ENCODE measurements around the gene PARP1.

The PARP1 gene

DNA sequence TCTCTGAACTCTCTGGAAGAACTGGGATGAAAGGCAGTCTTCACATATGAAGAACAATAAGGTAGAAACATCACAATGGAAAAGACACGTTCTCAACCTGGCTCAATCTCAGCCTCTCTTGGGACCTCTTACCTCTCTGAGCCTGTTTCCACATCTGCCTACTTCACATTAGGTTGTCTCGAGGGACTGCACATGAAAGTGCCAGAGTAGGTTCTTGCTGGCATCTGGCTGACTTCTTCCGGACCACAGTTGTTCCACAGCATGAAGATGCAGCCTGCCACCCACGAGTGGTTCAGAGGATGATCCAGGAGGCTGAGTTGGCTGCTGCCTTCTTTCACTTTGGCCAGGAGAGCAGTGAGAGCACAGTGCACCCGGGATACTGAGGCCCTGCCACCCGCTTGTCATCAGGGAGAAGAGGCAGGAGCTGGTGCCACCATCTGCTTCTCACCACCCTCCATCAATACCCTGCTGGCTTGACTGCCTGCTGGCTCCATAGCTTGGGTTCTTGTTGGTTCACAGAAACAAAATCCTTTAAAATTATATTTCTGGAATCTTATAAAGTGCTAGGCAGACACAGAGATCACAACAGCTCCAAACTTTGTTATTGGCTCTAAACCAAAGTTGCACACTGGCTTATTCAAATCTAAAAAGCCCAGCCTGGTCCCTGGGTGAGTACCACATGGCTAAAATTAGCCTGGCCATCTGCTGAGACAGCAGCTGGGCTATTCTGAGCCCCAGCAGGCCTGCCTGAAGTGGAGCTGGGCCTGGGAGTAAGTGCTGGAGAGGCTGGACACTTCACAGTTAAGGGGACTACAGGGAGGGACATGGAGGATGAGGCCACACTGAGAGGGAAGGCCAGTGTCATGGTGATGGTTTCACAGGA, 52.0 kb downstream of the PARP1 start:
- no peak overlapping the region for H3K27ac ChIP-seq (ENCODE audit: insufficient read depth, low read length, poor library complexity, severe bottlenecking)
- no peaks in the 10 kb centered on the region for H3K27me3 ChIP-seq (replicated peaks; ENCODE audit: control insufficient read depth, insufficient read depth, low read length, poor library complexity, severe bottlenecking)
- peaks cover 25% of the 10 kb centered on the region for H3K36me3 ChIP-seq (ENCODE audit: control insufficient read depth, insufficient read depth, low read length)
- H3K9me3 ChIP-seq (ENCODE audit: control insufficient read depth, low read length): no peaks in the 10 kb centered on the region
- H3K4me3 ChIP-seq (ENCODE audit: insufficient read depth, low read depth, low read length, poor library complexity, severe bottlenecking): no peak overlapping the region
- no peak for DNase-seq
- no peaks in the 10 kb centered on the region for H3K4me1 ChIP-seq (ENCODE audit: control insufficient read depth, insufficient read depth, low read length, poor library complexity, severe bottlenecking)

DNA sequence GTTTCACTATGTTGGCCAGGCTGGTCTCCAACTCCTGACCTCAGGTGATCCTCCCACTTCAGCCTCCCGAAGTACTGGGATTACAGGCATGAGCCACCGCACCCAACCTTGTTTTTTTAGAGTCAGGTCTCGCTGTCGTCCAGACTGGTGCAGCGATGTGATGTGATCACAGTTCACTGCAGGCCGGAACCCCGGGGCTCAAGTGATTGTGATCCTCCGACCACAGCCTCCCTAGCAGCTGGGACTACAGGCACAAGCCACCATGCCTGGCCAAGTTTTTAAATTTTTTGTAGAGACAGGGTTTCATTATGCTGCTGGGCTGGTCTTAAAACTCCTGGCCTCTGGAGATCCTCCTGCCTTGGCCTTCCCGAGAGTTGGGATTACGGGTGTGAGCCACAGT, 52.9 kb downstream of the PARP1 start:
- Histone ChIP-seq H3K9me3 (ENCODE audit: control insufficient read depth, low read length) (no peaks in the 10 kb centered on the region), H3K27ac (ENCODE audit: insufficient read depth, low read length, poor library complexity, severe bottlenecking) (no peak overlapping the region), H3K4me1 (ENCODE audit: control insufficient read depth, insufficient read depth, low read length, poor library complexity, severe bottlenecking) (no peaks in the 10 kb centered on the region), H3K36me3 (ENCODE audit: control insufficient read depth, insufficient read depth, low read length) (peaks cover 17% of the 10 kb centered on the region), H3K4me3 (ENCODE audit: insufficient read depth, low read depth, low read length, poor library complexity, severe bottlenecking) (no peak overlapping the region), H3K27me3 (replicated peaks; ENCODE audit: control insufficient read depth, insufficient read depth, low read length, poor library complexity, severe bottlenecking) (no peaks in the 10 kb centered on the region)
- no peak for DNase-seq

DNA sequence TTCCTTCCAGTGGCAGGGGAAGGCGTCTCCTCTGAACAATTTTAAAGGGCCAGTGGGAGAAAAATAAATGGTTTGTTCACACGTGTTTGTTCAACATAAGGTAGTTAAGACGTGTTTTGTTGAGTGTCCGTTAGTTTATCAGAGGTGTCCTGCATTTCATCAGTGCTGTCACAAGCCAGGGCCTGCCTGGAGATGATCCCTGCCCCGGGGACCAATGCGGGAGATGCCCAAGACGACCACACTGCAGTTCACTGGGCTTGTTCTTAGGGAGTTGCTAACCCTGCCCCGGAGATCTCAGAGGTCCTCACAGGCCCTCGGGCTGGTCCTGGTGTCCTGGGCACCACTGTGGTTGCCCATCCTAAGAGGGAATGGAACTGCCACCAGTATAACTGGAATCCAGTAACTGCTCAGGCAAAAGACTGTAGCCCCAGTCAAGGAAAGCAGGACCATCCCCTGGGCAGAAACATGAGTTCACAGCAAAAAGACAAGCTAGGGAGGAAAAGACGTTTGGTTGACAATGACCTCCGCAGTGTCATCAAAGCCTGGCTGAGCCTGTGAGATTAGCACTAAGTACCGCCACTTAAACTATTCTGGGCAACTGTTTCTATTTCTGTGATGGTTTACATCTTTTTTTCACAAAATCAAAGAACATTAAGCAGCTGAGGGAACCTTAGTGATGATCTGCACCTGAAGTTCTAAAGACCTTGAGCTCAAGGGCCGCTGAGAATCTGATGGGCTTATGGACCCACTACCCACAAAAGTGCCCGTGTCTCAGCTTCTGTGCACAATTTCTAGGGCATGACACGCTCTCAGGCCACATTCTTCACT, 54.0 kb downstream of the PARP1 start:
- H3K4me3 ChIP-seq (ENCODE audit: insufficient read depth, low read depth, low read length, poor library complexity, severe bottlenecking): no peak overlapping the region
- H3K27ac ChIP-seq (ENCODE audit: insufficient read depth, low read length, poor library complexity, severe bottlenecking): no peak overlapping the region
- peaks cover 11% of the 10 kb centered on the region for H3K36me3 ChIP-seq (ENCODE audit: control insufficient read depth, insufficient read depth, low read length)
- H3K4me1 ChIP-seq (ENCODE audit: control insufficient read depth, insufficient read depth, low read length, poor library complexity, severe bottlenecking): no peaks in the 10 kb centered on the region
- no peaks in the 10 kb centered on the region for H3K27me3 ChIP-seq (replicated peaks; ENCODE audit: control insufficient read depth, insufficient read depth, low read length, poor library complexity, severe bottlenecking)
- no peak for DNase-seq
- no peaks in the 10 kb centered on the region for H3K9me3 ChIP-seq (ENCODE audit: control insufficient read depth, low read length)

DNA sequence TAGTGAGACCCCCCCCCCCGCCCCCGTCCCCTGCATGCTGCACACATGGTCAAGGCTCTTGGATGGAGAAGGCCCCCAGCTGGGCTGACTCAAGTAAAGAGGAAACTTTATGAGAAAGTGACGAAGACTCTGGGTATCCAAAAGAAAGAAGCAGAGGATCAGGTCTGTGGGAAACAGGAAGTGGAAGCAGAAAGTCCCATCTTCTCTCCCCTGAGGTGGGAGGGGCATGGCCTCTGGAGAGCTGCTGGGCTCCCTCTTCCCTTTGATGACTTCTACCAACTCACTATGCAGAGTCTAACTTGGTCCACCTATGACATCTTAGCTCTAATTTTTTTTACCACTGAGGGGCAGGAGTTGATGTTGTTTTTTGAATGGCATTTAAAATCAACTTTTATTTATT, 56.2 kb downstream of the PARP1 start:
- H3K27me3 ChIP-seq (replicated peaks; ENCODE audit: control insufficient read depth, insufficient read depth, low read length, poor library complexity, severe bottlenecking): no peaks in the 10 kb centered on the region
- H3K4me1 ChIP-seq (ENCODE audit: control insufficient read depth, insufficient read depth, low read length, poor library complexity, severe bottlenecking): no peaks in the 10 kb centered on the region

DNA sequence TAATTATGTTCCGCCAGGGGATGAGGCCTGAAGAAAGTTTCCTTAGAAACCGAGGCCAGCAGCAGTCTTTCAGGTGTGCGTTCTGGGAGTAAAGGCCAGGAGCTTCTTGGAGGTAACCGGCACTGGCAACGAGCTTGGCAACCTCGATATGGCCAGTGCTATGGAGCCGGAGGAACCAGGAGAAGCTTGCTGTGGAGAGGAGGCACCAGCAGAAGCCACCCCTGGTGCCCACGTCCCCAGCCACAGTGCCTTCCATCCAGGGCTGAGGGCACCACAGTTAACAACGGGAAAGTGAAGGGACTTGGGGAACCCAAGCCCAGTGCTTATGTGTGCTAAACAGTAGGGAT, 57.4 kb downstream of the PARP1 start:
- no peak for DNase-seq
- H3K36me3 ChIP-seq (ENCODE audit: control insufficient read depth, insufficient read depth, low read length): no peaks in the 10 kb centered on the region
- no peak overlapping the region for H3K4me3 ChIP-seq (ENCODE audit: insufficient read depth, low read depth, low read length, poor library complexity, severe bottlenecking)
- H3K9me3 ChIP-seq (ENCODE audit: control insufficient read depth, low read length): no peaks in the 10 kb centered on the region
- no peak overlapping the region for H3K27ac ChIP-seq (ENCODE audit: insufficient read depth, low read length, poor library complexity, severe bottlenecking)
- no peaks in the 10 kb centered on the region for H3K4me1 ChIP-seq (ENCODE audit: control insufficient read depth, insufficient read depth, low read length, poor library complexity, severe bottlenecking)
- H3K27me3 ChIP-seq (replicated peaks; ENCODE audit: control insufficient read depth, insufficient read depth, low read length, poor library complexity, severe bottlenecking): no peaks in the 10 kb centered on the region

More for the DNA sequence above, 56.2 kb downstream of the PARP1 start:
- DNase-seq: no peak
- Histone ChIP-seq H3K36me3 (ENCODE audit: control insufficient read depth, insufficient read depth, low read length) (no peaks in the 10 kb centered on the region), H3K9me3 (ENCODE audit: control insufficient read depth, low read length) (no peaks in the 10 kb centered on the region), H3K27ac (ENCODE audit: insufficient read depth, low read length, poor library complexity, severe bottlenecking) (no peak overlapping the region), H3K4me3 (ENCODE audit: insufficient read depth, low read depth, low read length, poor library complexity, severe bottlenecking) (no peak overlapping the region)

DNA sequence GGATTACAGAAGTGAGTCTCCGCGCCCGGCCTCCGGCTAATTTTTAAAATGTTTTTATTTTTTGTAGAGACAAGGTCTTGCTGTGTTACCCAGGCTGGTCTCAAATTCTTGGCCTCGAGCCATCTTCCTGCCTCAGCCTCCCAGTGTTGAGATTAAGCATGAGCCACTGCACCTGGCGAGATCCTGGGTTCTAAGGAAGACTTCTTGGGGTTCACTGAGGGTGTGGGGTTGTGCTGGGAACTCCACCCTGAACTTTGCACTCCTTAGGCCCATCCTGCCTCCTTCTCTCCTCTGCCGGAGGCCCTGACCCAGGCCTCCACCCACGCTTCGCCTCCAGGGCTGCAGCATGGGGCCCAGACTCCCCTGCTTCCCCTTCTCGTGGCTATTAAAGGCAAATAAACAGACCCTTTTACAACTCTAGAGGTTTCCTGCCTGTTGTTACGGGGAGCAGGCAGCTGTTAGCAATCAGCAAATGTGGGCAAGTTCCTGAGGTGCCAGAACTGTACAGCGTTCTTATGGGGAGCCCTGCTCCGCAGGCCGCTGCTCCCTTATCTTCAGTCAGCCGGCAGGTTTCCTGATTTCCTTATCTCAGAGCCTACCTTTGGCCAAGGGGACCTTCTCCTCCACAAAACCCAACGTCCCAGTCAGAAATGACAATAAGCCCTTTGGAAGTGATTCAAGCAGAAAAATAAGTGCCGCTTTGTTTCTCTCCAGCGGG, 57.9 kb downstream of the PARP1 start:
- Histone ChIP-seq H3K27ac (ENCODE audit: insufficient read depth, low read length, poor library complexity, severe bottlenecking) (no peak overlapping the region), H3K36me3 (ENCODE audit: control insufficient read depth, insufficient read depth, low read length) (no peaks in the 10 kb centered on the region), H3K4me1 (ENCODE audit: control insufficient read depth, insufficient read depth, low read length, poor library complexity, severe bottlenecking) (no peaks in the 10 kb centered on the region), H3K27me3 (replicated peaks; ENCODE audit: control insufficient read depth, insufficient read depth, low read length, poor library complexity, severe bottlenecking) (no peaks in the 10 kb centered on the region), H3K4me3 (ENCODE audit: insufficient read depth, low read depth, low read length, poor library complexity, severe bottlenecking) (no peak overlapping the region), H3K9me3 (ENCODE audit: control insufficient read depth, low read length) (no peaks in the 10 kb centered on the region)
- DNase-seq: no peak

DNA sequence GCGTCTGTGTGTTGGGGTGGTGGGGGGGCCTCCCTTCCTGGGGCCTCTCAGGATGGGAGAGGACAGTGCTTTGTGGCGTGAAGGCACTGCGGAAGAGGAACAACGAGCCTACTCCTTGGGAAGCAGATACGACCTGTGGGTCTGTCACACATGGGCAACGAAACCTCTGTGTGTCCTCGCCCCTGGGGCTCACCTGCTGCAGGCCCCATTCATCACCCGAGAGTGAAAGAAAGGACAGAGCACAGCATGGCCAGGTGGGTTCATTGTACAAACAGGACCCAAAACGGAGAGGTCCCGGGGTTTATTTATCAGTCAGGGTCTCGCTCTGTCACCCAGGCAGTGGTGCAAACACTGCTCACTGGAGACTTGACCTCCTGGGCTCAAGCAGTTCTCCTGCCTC, 58.8 kb downstream of the PARP1 start:
- H3K36me3 ChIP-seq (ENCODE audit: control insufficient read depth, insufficient read depth, low read length): no peaks in the 10 kb centered on the region
- H3K4me3 ChIP-seq (ENCODE audit: insufficient read depth, low read depth, low read length, poor library complexity, severe bottlenecking): no peak overlapping the region
- H3K27me3 ChIP-seq (replicated peaks; ENCODE audit: control insufficient read depth, insufficient read depth, low read length, poor library complexity, severe bottlenecking): no peaks in the 10 kb centered on the region
- no peaks in the 10 kb centered on the region for H3K9me3 ChIP-seq (ENCODE audit: control insufficient read depth, low read length)
- no peaks in the 10 kb centered on the region for H3K4me1 ChIP-seq (ENCODE audit: control insufficient read depth, insufficient read depth, low read length, poor library complexity, severe bottlenecking)
- H3K27ac ChIP-seq (ENCODE audit: insufficient read depth, low read length, poor library complexity, severe bottlenecking): no peak overlapping the region
- DNase-seq: no peak

DNA sequence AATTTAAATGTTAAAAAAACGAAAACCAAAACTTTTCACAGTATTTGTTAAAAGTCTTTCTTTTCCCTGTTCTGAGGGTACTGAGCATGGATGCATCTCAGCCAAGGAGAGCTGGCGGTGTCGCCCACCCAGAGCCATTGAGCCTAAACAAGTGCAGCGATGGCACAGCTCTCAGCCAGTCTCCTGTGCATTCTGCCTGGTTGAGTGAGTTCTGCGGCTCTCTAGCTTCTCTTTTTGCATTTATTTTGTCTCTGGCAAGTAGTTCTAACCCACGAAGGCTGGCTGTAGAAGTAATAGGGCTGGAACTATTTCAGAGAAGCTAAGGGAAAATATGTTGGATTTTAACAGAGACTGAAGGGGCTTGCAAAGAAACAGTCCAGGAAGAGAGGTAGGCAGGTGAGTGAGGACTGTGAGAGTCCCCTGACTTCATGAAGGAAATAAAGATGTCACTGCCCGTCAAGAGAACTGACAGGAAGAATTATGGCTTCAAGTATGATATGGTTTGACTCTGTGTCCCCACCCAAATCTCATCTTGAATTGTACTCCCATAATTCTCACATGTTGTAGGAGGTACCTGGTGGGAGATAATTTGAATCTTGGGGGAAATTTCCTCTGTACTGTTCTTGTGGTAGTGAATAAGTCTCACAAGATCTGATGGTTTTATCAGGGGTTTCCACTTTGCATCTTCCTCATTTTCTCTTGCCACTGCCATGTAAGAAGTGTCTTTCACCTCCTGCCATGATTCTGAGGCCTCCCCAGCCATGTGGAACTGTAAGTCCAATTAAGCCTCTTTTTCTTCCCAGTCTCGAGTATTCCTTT, 63.2 kb downstream of the PARP1 start:
- H3K4me3 ChIP-seq (ENCODE audit: insufficient read depth, low read depth, low read length, poor library complexity, severe bottlenecking): no peak overlapping the region
- H3K36me3 ChIP-seq (ENCODE audit: control insufficient read depth, insufficient read depth, low read length): no peaks in the 10 kb centered on the region
- H3K9me3 ChIP-seq (ENCODE audit: control insufficient read depth, low read length): no peaks in the 10 kb centered on the region
- H3K27ac ChIP-seq (ENCODE audit: insufficient read depth, low read length, poor library complexity, severe bottlenecking): no peak overlapping the region
- no peaks in the 10 kb centered on the region for H3K4me1 ChIP-seq (ENCODE audit: control insufficient read depth, insufficient read depth, low read length, poor library complexity, severe bottlenecking)
- DNase-seq: no peak
- H3K27me3 ChIP-seq (replicated peaks; ENCODE audit: control insufficient read depth, insufficient read depth, low read length, poor library complexity, severe bottlenecking): no peaks in the 10 kb centered on the region

DNA sequence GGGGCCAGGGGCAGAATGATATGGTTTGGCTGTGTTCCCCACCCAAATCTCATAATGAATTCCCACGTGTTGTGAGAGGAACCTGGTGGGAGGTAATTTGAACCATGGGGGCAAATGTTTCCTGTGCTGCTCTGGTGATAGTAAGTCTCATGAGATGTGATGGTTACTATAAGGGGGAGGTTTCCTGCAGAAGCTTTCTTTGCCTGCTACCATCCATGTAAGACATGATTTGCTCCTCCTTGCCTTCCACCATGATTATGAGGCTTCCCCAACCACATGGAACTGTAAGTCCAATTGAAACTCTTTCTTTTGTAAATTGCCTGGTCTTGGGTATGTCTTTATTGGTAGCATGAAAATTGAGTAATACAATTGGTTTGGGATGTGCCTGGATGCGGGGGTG, 65.2 kb downstream of the PARP1 start:
- Histone ChIP-seq H3K36me3 (ENCODE audit: control insufficient read depth, insufficient read depth, low read length) (no peaks in the 10 kb centered on the region), H3K27me3 (replicated peaks; ENCODE audit: control insufficient read depth, insufficient read depth, low read length, poor library complexity, severe bottlenecking) (no peaks in the 10 kb centered on the region), H3K27ac (ENCODE audit: insufficient read depth, low read length, poor library complexity, severe bottlenecking) (no peak overlapping the region), H3K4me1 (ENCODE audit: control insufficient read depth, insufficient read depth, low read length, poor library complexity, severe bottlenecking) (no peaks in the 10 kb centered on the region), H3K9me3 (ENCODE audit: control insufficient read depth, low read length) (no peaks in the 10 kb centered on the region), H3K4me3 (ENCODE audit: insufficient read depth, low read depth, low read length, poor library complexity, severe bottlenecking) (no peak overlapping the region)
- no peak for DNase-seq
